ENCODE results near the gene TAF3. TPM values are rescaled to one million over a fixed set of nuclear protein-coding genes. Genes with fewer than 3 reads are reported as not detected.

The TAF3 gene
- polyA plus RNA-seq, 3 donors: 1.6 to 3.9 (median 3.4) TPM

GRCh38 chr10:7941576-7941975 lies 123.3 kb downstream of the TAF3 start:
- Mint-ChIP-seq H3K27me3 (ENCODE audit: low read depth in 3 of 3) (no peaks in the 10 kb centered on the region), H3K9me3 (peaks cover 0 to 9% (median 0%) of the 10 kb centered on the region in 7 donors), H3K27ac (no peak overlapping the region), H3K4me1 (peaks cover 5% of the 10 kb centered on the region), H3K36me3 (peaks cover 4 to 10% of the 10 kb centered on the region in 2 donors), H3K4me3 (no peak overlapping the region)
- Histone ChIP-seq H3K27ac (ENCODE audit: low read depth in 1 of 2, low read length in 2 of 2) (no peak overlapping the region), H3K9me3 (replicated peaks in 1 of 2; ENCODE audit: control insufficient read depth in 1 of 2, insufficient read depth in 1 of 2, low read length in 2 of 2) (no peaks in the 10 kb centered on the region), H3K27me3 (ENCODE audit: control insufficient read depth in 2 of 2, insufficient read depth in 2 of 2, low read length in 2 of 2) (no peaks in the 10 kb centered on the region), H3K4me1 (ENCODE audit: control insufficient read depth in 1 of 2, insufficient read depth in 2 of 2, low read length in 2 of 2) (no peaks in the 10 kb centered on the region), H3K36me3 (replicated peaks in 1 of 2; ENCODE audit: control insufficient read depth in 1 of 2, insufficient read depth in 2 of 2, low read length in 2 of 2) (no peaks in the 10 kb centered on the region), H3K4me3 (replicated peaks in 1 of 3; ENCODE audit: low read depth in 2 of 3, low read length in 3 of 3) (no peak overlapping the region), H3K4me2 (replicated peaks; ENCODE audit: extremely low read depth, low read length, poor library complexity, severe bottlenecking) (no peak overlapping the region), H3K9ac (ENCODE audit: insufficient read depth, low read length, poor library complexity, severe bottlenecking) (no peak overlapping the region), H3K79me2 (ENCODE audit: insufficient read depth, low read length) (no peaks in the 10 kb centered on the region), H4K20me1 (ENCODE audit: insufficient read depth, low read length) (peaks cover 33% of the 10 kb centered on the region), H2AFZ (ENCODE audit: insufficient read depth, low read depth, low read length, poor library complexity, severe bottlenecking) (no peak overlapping the region)
- TF ChIP-seq CTCF (IDR thresholded peaks at IDR 0.05): no peak
- DNase-seq: no peak
- intact Hi-C loops (cut with micrococcal nuclease): no loop called here
- 75% methylated on average over 1 of the region's 6 CpGs for WGBS (ENCODE audit: insufficient coverage)

- H3K4me1 Mint-ChIP-seq: peaks cover 5% of the 10 kb centered on the region
Measured at GRCh38 chr10:7942316-7942715, 124.0 kb downstream of the TAF3 start.

More at GRCh38 chr10:7942316-7942715, 124.0 kb downstream of the TAF3 start:
- no peaks in the 10 kb centered on the region for H3K79me2 ChIP-seq (ENCODE audit: insufficient read depth, low read length)
- Mint-ChIP-seq H3K9me3 (peaks cover 0 to 4% (median 0%) of the 10 kb centered on the region in 7 donors), H3K27ac (no peak overlapping the region), H3K27me3 (ENCODE audit: low read depth in 3 of 3) (peaks cover 0 to 2% (median 0%) of the 10 kb centered on the region in 3 donors), H3K4me3 (no peak overlapping the region), H3K36me3 (peaks cover 4 to 10% of the 10 kb centered on the region in 2 donors)
- no peak overlapping the region for H3K4me3 ChIP-seq (replicated peaks in 1 of 3; ENCODE audit: low read depth in 2 of 3, low read length in 3 of 3)
- intact Hi-C loops (cut with micrococcal nuclease): no loop called here
- 94% methylated on average over 2 of the region's 4 CpGs for WGBS (ENCODE audit: insufficient coverage)
- no peak overlapping the region for H3K4me2 ChIP-seq (replicated peaks; ENCODE audit: extremely low read depth, low read length, poor library complexity, severe bottlenecking)
- no peak overlapping the region for H3K27ac ChIP-seq (ENCODE audit: low read depth in 1 of 2, low read length in 2 of 2)
- no peak for TF ChIP-seq CTCF (IDR thresholded peaks at IDR 0.05)
- H4K20me1 ChIP-seq (ENCODE audit: insufficient read depth, low read length): peaks cover 33% of the 10 kb centered on the region
- H3K9me3 ChIP-seq (replicated peaks in 1 of 2; ENCODE audit: control insufficient read depth in 1 of 2, insufficient read depth in 1 of 2, low read length in 2 of 2): no peaks in the 10 kb centered on the region
- H3K27me3 ChIP-seq (ENCODE audit: control insufficient read depth in 2 of 2, insufficient read depth in 2 of 2, low read length in 2 of 2): no peaks in the 10 kb centered on the region
- no peaks in the 10 kb centered on the region for H3K4me1 ChIP-seq (ENCODE audit: control insufficient read depth in 1 of 2, insufficient read depth in 2 of 2, low read length in 2 of 2)
- no peak for DNase-seq
- H2AFZ ChIP-seq (ENCODE audit: insufficient read depth, low read depth, low read length, poor library complexity, severe bottlenecking): no peak overlapping the region
- H3K36me3 ChIP-seq (replicated peaks in 1 of 2; ENCODE audit: control insufficient read depth in 1 of 2, insufficient read depth in 2 of 2, low read length in 2 of 2): no peaks in the 10 kb centered on the region
- H3K9ac ChIP-seq (ENCODE audit: insufficient read depth, low read length, poor library complexity, severe bottlenecking): no peak overlapping the region
